HS-27A (cell line): Measurements from ENCODE around the gene RIPOR1.

ENCODE experiments used
- DNase-seq: peaks from one replicate; pipeline ENCODE4 v3.0.0-alpha.2; 2012; ENCODE audit warnings: low read depth, missing footprints

Gene RIPOR1

DNA sequence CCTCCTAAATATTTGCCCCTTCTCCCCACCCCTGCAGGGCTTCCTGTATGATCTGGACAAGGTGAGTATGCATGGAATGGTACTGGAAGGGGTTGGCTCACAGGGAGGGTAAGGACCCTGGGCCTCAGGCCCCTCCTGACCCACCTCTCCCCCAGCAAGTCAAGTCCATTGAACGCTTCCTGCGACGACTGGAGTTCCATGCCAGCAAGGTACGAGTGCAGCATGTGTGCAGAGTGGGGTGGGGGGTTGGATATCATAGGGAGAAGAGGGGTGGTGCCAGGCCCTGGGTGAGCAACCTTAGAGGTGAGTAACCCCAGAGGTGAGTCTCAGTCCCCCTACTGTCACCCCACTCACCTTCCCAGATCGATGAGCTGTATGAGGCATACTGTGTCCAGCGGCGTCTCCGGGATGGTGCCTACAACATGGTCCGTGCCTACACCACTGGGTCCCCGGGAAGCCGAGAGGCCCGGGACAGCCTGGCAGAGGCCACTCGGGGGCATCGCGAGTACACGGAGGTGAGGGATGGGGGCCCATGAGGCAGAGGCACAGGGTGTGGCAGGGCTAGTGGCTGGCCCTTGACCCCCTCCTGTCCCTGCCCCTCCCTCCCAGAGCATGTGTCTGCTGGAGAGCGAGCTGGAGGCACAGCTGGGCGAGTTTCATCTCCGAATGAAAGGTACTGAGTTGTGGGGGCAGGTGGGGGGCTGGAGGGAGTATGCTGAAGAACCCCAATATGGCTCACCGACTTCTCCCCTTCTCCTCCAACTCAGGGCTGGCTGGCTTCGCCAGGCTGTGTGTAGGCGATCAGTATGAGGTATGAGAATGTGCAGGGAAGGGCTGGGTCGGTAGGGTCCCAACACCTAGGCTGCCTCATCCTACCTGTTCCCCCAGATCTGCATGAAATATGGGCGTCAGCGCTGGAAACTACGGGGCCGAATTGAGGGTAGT is 11.3 kb downstream of the RIPOR1 start:
- DNase-seq: no peak

DNA sequence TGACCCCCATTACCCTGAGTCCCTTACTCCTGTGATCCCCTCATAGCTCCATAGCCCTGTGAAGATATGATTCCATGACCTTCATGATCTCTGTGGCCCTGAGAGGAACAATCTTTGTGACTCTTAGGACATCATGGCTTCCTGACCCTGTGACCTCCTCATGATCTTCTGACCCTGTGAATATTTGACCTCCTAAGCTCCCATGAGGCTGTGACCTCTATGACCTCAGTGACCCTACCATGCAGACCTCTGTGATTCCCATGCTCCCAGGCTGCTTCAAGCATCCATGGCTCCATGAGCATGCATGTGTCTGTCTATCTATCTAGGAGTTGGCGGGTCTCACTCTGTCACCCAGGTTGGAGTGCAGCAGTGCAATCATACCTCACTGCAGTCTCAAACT is 12.1 kb downstream of the RIPOR1 start:
- no peak for DNase-seq

DNA sequence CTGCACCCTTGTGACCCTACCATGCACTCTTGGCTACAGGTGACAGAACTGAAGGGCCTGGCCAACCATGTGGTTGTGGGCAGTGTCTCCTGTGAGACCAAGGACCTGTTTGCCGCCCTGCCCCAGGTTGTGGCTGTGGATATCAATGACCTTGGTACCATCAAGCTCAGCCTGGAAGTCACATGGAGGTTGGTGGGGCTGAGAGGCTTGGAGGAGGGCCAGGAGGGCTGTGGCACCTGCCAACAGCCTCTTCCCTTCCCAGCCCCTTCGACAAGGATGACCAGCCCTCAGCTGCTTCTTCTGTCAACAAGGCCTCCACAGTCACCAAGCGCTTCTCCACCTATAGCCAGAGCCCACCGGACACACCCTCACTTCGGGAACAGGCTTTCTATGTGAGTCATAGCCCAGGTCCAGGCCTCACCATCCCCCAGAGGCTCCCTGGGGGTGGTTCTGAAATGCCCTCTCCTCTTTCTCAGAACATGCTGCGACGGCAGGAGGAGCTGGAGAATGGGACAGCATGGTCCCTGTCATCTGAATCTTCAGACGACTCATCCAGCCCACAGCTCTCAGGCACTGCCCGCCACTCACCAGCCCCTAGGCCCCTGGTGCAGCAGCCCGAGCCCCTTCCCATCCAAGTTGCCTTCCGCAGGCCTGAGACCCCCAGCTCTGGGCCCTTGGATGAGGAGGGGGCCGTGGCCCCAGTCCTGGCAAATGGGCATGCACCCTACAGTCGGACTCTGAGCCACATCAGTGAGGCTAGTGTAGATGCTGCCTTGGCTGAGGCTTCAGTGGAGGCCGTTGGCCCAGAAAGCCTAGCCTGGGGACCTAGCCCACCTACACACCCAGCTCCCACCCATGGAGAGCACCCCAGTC is 13.0 kb downstream of the RIPOR1 start:
- no peak for DNase-seq

DNA sequence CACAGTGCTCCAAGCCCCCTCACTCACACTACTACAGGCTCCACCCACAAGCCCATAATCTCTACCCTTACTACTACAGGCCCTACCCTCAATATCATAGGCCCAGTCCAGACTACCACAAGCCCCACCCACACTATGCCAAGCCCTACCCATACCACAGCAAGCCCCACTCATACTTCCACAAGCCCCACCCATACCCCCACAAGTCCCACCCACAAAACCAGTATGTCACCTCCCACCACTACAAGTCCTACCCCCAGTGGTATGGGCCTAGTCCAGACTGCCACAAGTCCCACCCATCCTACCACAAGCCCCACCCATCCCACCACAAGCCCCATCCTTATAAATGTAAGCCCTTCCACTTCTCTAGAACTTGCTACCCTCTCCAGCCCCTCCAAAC is 13.8 kb downstream of the RIPOR1 start:
- DNase-seq: no peak

DNA sequence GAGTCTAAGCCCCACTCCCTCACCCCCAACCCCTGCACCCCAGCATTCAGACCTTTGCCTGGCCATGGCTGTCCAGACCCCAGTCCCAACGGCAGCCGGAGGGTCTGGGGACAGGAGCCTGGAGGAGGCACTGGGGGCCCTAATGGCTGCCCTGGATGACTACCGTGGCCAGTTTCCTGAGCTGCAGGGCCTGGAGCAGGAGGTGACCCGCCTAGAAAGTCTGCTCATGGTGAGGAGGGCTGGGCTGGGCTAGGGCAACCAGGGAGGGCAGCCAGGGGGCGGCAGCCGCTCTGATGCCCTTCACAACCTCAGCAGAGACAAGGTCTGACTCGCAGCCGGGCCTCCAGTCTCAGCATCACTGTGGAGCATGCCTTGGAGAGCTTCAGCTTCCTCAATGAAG is 14.4 kb downstream of the RIPOR1 start:
- DNase-seq: no peak

DNA sequence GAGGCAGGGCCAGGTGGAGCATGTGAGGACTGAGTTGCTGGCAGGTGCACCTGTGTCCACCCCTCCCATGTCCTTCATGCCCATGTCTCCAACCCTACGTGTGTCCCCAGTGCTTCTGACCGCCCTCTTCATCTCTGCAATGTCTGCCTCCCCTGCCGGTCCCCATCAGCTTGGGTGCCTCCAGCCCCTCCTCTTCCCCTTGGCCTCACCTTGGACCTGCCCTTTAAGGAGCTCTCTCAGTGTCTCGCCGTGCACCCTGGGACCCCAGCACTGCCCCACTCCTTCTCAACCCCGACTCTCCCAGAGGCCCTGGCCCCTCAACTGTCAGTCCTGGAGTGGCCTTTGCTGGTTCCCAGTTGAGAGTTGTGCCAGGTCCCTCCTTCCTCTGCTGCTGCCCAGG is 15.0 kb downstream of the RIPOR1 start:
- DNase-seq: no peak

DNA sequence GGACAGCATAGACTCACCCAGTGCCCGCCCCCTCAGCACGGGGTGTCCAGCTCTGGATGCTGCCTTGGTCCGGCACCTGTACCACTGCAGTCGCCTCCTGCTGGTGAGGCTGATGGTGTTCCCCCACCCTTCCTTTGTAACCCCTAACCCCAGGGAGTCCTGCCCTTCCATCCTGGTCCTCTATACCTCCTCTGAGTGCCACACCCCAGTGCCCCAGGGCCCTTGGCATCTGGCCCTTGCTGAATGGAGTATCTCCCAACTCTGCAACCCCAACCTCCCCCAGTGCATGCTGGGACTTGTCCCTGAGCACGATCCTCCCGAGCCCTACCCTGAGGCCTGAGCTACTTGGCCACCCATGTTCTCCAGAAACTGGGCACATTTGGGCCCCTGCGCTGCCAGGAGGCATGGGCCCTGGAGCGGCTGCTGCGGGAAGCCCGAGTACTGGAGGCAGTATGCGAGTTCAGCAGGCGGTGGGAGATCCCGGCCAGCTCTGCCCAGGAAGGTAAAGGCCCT is 15.8 kb downstream of the RIPOR1 start:
- no peak for DNase-seq

DNA sequence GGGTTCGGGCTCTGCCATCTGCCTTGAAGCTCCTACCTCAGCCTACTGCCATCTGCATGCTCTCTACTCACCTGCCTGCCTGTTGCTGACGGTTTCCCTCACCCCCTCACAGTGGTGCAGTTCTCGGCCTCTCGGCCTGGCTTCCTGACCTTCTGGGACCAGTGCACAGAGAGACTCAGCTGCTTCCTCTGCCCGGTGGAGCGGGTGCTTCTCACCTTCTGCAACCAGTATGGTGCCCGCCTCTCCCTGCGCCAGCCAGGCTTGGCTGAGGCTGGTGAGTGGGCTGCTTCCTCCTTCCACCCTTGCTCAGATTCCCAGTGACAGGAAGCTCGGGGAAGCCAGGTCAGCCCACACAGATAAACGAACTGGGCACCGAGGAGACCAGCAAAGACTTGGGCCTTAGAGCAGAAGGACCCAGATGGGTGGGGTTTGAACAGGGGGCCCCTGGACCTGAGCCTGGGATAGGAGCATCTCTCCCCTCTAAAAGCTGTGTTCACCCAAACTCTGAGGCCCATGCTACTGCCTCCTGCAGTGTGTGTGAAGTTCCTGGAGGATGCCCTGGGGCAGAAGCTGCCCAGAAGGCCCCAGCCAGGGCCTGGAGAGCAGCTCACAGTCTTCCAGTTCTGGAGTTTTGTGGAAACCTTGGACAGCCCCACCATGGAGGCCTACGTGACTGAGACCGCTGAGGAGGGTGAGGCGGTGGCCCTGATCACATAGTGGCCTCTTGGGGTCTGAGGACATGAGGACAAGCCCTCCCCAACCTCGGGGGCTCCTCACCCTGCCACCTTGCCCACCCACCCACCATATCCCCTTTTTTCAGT is 16.4 kb downstream of the RIPOR1 start:
- DNase-seq: no peak

DNA sequence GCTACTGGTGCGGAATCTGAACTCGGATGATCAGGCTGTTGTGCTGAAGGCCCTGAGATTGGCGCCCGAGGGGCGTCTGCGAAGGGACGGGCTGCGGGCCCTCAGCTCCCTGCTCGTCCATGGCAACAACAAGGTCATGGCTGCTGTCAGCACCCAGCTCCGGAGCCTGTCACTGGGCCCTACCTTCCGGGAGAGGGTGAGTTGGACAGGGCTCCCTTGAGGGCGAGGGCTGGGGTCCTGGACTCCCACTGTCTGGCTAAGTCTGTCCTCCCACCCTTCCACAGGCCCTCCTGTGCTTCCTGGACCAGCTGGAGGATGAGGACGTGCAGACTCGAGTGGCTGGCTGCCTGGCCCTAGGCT is 17.0 kb downstream of the RIPOR1 start:
- DNase-seq: no peak

DNA sequence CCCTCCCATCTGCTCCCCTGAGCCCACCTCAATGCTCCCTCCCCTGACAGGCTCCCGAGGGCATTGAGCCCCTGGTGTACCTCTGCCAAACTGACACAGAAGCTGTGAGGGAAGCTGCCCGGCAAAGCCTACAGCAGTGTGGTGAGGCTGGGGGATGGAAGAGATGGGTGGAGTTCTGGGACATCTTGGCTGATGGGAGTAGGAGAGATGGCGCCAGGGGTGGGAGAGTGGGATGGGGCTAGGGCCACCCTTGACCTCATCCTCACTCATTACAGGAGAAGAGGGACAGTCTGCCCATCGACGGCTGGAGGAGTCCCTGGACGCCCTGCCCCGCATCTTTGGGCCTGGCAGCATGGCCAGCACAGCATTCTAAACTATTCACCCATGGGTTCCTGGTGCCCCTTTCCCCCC is 17.5 kb downstream of the RIPOR1 start:
- no peak for DNase-seq

DNA sequence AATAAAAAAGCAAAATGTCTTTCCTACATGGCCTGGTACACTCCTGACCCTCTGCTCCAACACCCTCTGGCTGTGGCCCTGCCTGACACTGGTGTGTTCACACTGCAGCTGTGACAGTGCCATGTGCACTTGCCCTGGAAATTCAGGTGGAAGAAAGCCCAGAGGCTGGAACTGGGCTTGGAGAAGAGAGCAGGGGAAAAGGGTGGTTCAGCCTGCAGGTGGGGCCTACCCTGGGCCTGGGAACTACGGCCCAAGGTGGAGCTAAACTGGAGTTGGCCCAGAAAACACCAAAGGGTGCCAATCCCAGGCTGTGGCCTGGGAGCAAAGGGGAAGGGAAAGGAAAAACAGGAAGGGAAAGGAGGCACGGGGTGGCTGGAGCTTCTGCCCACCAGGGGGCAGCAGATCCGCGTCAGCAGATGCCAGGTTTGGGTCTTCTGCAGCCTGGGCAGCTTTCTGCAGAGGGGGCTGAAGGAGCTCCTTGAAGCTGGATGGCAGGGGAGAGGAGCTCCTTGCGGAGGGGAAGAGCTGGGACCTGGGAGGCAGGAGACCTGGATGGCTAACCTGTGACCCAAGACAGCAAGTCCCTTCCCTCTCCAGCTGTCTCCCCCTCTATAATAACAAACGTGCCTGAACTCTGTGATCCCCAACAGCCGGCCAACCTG is 18.3 kb downstream of the RIPOR1 start:
- no peak for DNase-seq

DNA sequence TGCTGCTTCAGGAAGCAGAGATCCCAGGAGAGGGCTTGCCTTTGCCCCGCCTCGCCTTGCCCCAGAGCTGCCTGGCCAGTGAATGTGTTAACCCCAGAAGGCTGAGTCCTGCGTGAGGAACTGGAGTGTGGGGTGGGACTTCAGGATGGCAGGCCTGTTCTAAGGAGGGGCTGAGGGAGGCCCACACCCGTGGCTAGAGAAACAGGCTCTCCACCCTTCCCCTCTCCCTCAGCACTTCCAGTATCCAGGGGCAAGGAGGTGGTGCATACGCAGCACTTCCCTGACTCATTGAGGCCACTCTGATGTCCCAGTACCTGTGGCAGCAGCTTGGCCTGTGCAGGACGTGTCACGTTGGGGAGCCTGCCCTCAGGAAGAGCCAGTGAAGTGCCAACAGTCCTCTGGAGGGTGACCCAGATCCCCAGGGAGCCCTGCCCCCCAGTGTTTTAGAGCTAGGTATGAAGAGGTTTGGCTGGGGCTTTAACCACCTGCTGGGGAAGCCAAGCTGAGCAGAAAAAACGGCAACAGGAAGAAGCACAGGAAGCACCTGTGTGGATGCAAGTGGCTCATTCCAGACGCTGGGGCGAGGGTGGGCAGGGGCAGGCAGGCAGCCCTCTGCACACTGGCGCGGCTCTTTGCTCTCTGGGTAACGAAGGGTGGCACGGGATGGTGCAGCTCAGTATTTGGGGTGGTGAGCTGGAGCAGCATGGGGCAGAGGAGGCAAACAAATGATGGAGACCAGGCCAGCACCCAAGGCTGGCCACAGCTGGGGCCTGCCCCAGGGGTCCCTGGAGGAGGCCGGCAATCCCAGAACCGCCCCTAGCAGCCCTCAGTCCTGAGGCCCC is 19.0 kb downstream of the RIPOR1 start:
- no peak for DNase-seq

DNA sequence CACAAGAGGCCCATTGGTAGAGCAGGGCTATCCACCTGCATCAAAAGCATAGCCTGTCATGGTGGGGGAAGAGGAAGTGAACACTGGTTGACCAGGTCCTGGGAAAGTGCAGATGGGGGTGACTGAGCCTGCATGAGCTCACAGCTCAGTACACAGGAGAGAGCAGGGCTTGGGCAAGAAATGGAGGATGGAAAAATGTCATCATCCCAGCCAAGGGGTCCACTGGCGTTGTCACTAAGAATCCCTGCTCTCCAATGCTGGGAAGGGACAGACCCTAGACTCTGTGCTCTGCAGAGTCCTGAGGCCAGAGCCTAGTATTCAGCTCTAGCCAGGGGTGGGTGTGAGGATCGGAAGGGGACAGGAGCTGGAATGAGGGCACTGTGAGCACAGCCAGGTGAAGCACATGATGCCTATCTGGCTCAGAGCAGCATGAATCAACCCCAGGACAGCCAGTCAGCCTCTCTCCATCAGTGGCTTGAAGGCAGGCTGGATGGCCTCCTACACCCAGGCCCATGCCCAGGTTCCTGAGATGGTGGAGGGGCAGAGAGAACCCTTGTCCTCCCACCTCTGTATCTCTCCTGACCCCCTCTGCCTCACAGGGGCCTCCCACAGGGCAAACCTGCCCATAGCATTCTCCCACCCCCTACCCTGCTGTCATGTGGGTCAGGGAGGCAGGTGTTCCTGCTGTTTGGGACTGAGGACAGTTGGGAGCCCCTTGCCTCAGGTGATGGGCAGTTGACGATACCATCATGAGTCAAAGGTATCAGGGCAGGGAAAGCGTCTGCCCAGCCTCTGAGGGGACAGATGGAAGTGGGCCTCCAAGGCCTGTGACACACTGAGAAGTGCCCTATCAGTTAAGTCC is 19.9 kb downstream of the RIPOR1 start:
- DNase-seq: no peak

DNA sequence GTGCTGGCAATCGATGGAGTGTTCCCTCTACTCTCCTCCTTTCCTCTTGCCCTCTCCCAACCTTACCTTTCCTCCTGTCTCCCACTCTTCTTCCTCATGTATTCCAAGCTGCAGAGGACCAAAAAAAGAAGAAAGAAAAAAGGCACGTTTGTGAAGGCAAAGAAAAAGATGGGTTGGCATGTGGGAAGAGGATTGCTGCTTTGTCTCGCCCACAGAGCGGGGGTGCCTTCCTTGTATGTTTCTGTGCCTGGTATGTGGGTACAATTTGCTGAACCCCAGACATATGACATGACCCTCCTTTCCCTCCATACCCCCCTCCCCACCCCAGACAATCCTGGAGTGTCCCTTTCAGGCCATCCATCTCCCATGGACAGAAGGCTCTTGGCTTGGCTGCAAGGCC is 20.6 kb downstream of the RIPOR1 start:
- DNase-seq: no peak

DNA sequence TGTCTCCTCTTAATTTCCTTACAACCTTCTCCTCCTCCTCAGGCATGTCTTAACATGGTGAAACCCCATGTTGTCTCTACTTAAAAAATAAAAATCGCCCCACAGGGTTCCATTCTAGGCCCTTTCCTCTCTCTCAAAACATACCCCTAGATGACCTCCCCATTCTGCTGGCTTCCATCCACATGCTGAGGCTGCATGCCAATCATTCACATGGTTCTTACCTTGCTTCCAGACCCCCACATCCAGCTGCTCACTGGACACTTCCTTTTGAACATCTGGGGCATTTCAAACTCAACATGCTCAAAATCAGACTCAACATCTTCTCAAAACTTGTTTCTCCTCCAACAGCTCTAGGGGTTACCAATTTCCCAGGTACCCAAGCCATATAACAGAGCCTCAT is 21.3 kb downstream of the RIPOR1 start:
- no peak for DNase-seq

DNA sequence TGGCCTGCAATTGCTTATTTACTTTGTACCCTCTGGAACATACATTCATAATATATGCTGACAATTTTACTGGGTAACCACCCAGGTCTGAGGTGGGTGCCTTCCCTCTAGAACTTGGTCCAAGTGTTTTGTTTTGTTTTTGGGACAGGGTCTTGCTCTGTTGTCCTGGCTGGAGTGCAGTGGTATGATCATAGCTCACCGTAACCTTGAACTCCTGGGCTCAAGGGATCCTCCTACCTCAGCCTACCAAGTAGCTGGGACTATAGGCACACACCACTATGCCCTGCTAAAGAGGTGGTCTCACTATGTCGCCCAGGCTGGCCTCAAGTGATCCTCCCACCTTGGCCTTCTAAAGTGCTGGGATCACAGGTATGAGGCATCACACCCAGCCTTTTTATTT is 22.5 kb downstream of the RIPOR1 start:
- no peak for DNase-seq

DNA sequence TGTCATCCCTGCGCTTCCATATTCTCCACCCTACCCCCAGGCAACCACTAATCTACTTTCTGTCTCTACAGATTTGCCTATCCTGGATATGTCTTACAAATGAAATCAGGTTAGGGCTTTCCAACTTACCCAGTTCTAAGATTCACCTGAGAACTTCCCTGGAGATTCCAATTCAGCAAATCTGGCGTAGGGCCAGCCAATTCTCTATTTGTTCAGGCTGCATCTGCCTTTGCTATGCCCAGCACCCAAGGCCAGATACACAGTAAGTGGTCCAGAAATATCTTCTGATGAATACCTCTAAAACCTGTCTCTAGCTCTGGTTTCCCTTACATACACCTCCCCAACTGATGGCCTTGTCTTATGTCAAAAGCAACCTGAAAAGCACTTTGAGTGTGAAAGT is 23.3 kb downstream of the RIPOR1 start:
- no peak for DNase-seq

DNA sequence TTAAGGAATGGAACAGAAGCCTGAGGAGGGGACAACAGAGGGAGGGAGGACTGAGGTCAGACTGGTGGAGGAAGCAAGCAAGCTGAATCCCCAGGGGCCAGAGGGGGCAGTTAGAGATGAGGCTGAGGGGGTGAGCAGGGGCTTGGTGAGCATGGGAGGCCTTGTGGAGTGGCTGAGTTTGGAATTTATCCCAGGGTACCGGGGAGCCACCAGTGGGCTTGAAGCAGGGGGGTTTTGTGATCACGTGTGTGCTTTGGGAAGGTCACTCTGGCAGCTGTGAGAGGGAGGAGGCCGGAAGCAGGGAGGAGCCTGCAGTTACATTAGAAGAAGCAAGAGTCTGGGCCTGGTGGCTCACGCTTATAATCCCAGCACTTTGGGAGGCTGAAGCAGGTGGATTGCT is 23.8 kb downstream of the RIPOR1 start:
- DNase-seq: no peak

DNA sequence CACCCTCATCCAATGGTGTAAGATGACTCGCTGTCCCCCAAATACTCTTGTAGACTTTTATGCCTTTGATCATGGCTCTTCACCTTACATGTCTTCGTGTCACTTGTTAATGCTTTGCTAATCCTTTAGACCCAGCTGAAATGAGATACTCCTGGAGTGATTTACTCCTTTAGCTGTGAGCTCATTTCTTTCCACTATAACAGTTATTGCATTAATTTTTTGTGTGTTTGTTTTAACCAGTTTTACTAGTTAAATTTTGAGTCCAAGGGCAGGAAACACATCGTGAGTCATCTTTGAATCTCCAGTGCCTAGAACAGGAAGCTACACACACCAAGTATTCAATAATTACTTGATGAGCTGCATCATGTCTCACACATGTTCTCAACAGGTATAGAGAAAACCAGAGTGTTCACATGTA is 27.2 kb downstream of the RIPOR1 start:
- no peak for DNase-seq

DNA sequence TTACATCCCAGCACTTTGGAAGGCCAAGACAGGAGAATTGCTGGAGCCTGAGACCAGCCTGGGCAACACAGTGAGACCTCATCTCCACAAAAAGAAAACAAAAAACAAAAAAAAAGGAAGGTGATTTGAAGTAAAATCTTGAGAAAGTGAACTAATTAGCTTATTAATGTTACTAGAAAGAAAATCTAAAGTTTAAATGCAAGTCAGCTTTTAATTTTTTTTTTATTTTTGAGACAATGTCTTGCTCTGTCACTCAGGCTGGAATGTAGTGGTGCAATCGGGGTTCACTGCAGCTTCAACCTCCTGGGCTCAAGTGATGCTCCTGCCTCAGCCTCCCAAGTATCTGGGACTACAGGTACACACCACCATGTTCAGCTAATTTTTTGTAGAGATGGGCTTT is 30.2 kb downstream of the RIPOR1 start:
- DNase-seq: no peak
